Testis (tissue), 3 donors: ENCODE measurements around the gene FBXW7. TPM values are rescaled to one million over a fixed set of nuclear protein-coding genes. Genes with fewer than 3 reads are reported as not detected.

Source experiments
- DNase-seq: peaks from one replicate; pipeline ENCODE4 v3.0.0-alpha.2; 2019
- H3K27ac ChIP-seq, 2 donors: fragments of 200-600 bp; sonication (generic); one replicate each; pipeline ENCODE4 v1.5.1; 2019
- H3K27me3 ChIP-seq: fragments of 200-600 bp; sonication (generic); one replicate; pipeline ENCODE4 v1.5.1; 2019
- H3K36me3 ChIP-seq: fragments of 200-600 bp; sonication (generic); one replicate; pipeline ENCODE4 v1.5.1; 2017; ENCODE audit warnings: low read depth; ENCODE audit errors: missing control alignments
- H3K4me1 ChIP-seq: fragments of 200-600 bp; sonication (generic); one replicate; pipeline ENCODE4 v1.5.1; 2019
- H3K4me3 ChIP-seq, 2 donors: fragments of 200-600 bp; sonication (generic); one replicate each; pipeline ENCODE4 v1.5.1; 2017 to 2019
- H3K9me3 ChIP-seq: fragments of 200-600 bp; sonication (generic); one replicate; pipeline ENCODE4 v1.5.1; 2017
- CTCF ChIP-seq, 3 experiments: fragments of 450-650 bp in 2 of 3; fragments of 200-600 bp in 1 of 3; sonication (generic) in 1 of 3; IDR thresholded peaks; one replicate each; pipeline ENCODE4 v1.5.1; 2016 to 2019; ENCODE audit warnings: antibody characterized with exemption in 3 of 3, mild to moderate bottlenecking in 2 of 3, moderate library complexity in 1 of 3
- POLR2A ChIP-seq: fragments of 450-650 bp; IDR thresholded peaks from one replicate; pipeline ENCODE4 v1.6.1; 2017; ENCODE audit warnings: antibody characterized with exemption, mild to moderate bottlenecking, moderate library complexity
- WGBS, 2 donors: methylation state at CpG; one replicate each; pipeline ENCODE4 v1.1.5; 2018; 5-methylcytosine and 5-hydroxymethylcytosine counted together
- intact Hi-C: fragments of 100-400 bp; cut with DNase I; formaldehyde crosslinking; loops from one replicate; pipeline ENCODE4 v1.15.1; 2023; ENCODE audit warnings: low total_unique reads
- polyA plus RNA-seq: library from polyadenylated mRNA; stranded (reverse); fragments of 350-450 nt; fragmentation: Illumina TruSeq; extraction: RNeasy Lipid Tissue Mini Kit (QIAGEN cat#74804); gene quantifications from one replicate; pipeline ENCODE4 v1.2.3, GENCODE V29; 2014; ENCODE audit warnings: low read depth, low replicate concordance; ENCODE audit not compliant: insufficient read depth
- total RNA-seq, 2 donors: library from RNA; depleted of rRNA; stranded (reverse); fragments of >200 nt; gene quantifications; one replicate each; pipeline ENCODE4 v1.2.3, GENCODE V29; 2016

FBXW7 gene
- total and polyA plus RNA-seq, 3 donors from 2014 or later: 44.8 to 68.5 (median 55.4) TPM

- Histone ChIP-seq H3K4me3 (no peak overlapping the region), H3K36me3 (no peaks in the 10 kb centered on the region), H3K27ac (no peak overlapping the region), H3K4me1 (no peaks in the 10 kb centered on the region), H3K27me3 (no peaks in the 10 kb centered on the region), H3K9me3 (no peaks in the 10 kb centered on the region)
- no peak for DNase-seq
- 90 to 97% methylated on average over 2 of the region's 2 CpGs for WGBS, 2 donors
- intact Hi-C loops: no loop called here
- TF ChIP-seq POLR2A (no peak), CTCF (IDR thresholded peaks at IDR 0.05) (no peak)
These were observed 119.9 kb downstream of the FBXW7 start for GRCh38 chr4:152415980-152416379.

- Histone ChIP-seq H3K4me3 (no peak overlapping the region), H3K4me1 (no peaks in the 10 kb centered on the region), H3K27me3 (no peaks in the 10 kb centered on the region), H3K27ac (no peak overlapping the region), H3K9me3 (no peaks in the 10 kb centered on the region), H3K36me3 (no peaks in the 10 kb centered on the region)
- 78 to 95% methylated on average over 3 of the region's 3 CpGs for WGBS, 2 donors
- TF ChIP-seq CTCF (IDR thresholded peaks at IDR 0.05) (peak in 1 of 3 experiments; percentile 51), POLR2A (no peak)
- intact Hi-C loops: no loop called here
- DNase-seq: no peak
These were observed 127.2 kb downstream of the FBXW7 start for GRCh38 chr4:152408514-152409327.

GRCh38 chr4:152401424-152401823 lies 134.5 kb downstream of the FBXW7 start:
- no peak for DNase-seq
- H3K36me3 ChIP-seq: no peaks in the 10 kb centered on the region
- TF ChIP-seq POLR2A: no peak
- TF ChIP-seq CTCF (IDR thresholded peaks at IDR 0.05): no peak
- no peak overlapping the region for H3K27ac ChIP-seq
- no peaks in the 10 kb centered on the region for H3K4me1 ChIP-seq
- H3K9me3 ChIP-seq: no peaks in the 10 kb centered on the region
- intact Hi-C loops: no loop called here
- no peak overlapping the region for H3K4me3 ChIP-seq
- 98 to 99% methylated on average over 3 of the region's 3 CpGs for WGBS, 2 donors
- H3K27me3 ChIP-seq: no peaks in the 10 kb centered on the region

- DNase-seq: no peak
- Histone ChIP-seq H3K4me3 (no peak overlapping the region), H3K27ac (no peak overlapping the region), H3K9me3 (no peaks in the 10 kb centered on the region), H3K4me1 (no peaks in the 10 kb centered on the region), H3K27me3 (no peaks in the 10 kb centered on the region), H3K36me3 (no peaks in the 10 kb centered on the region)
- TF ChIP-seq POLR2A (no peak), CTCF (IDR thresholded peaks at IDR 0.05) (no peak)
- intact Hi-C loops: no loop called here
These were observed 136.6 kb downstream of the FBXW7 start for GRCh38 chr4:152399246-152399645.

GRCh38 chr4:152398060-152398459 lies 137.8 kb downstream of the FBXW7 start:
- 96 to 97% methylated on average over 1 of the region's 1 CpG for WGBS, 2 donors

More at GRCh38 chr4:152398060-152398459, 137.8 kb downstream of the FBXW7 start:
- Histone ChIP-seq H3K36me3 (no peaks in the 10 kb centered on the region), H3K9me3 (no peaks in the 10 kb centered on the region), H3K4me1 (no peaks in the 10 kb centered on the region), H3K27ac (no peak overlapping the region), H3K4me3 (no peak overlapping the region), H3K27me3 (no peaks in the 10 kb centered on the region)
- intact Hi-C loops: no loop called here
- no peak for DNase-seq
- TF ChIP-seq POLR2A (no peak), CTCF (IDR thresholded peaks at IDR 0.05) (no peak)
